ENCODE data around the gene TVP23C. TPM values are rescaled to one million over a fixed set of nuclear protein-coding genes. Genes with fewer than 3 reads are reported as not detected.
A peak's percentile ranks its signal among the peaks of the same experiment; 100 is the strongest.

The TVP23C gene
- total RNA-seq, 1 donor from 2014 or later: 22.2 TPM

- peaks cover 21% of the 10 kb centered on the region for H3K36me3 Mint-ChIP-seq (ENCODE audit: low read depth)
Measured at GRCh38 chr17:15501793-15502192, 61.5 kb downstream of the TVP23C start.

GRCh38 chr17:15501282-15501681, 62.0 kb downstream of the TVP23C start:
- H3K27me3 Mint-ChIP-seq (ENCODE audit: low read depth): no peaks in the 10 kb centered on the region
- no peaks in the 10 kb centered on the region for H3K9me3 Mint-ChIP-seq (ENCODE audit: low read depth)
- TF ChIP-seq, protein P1, sequence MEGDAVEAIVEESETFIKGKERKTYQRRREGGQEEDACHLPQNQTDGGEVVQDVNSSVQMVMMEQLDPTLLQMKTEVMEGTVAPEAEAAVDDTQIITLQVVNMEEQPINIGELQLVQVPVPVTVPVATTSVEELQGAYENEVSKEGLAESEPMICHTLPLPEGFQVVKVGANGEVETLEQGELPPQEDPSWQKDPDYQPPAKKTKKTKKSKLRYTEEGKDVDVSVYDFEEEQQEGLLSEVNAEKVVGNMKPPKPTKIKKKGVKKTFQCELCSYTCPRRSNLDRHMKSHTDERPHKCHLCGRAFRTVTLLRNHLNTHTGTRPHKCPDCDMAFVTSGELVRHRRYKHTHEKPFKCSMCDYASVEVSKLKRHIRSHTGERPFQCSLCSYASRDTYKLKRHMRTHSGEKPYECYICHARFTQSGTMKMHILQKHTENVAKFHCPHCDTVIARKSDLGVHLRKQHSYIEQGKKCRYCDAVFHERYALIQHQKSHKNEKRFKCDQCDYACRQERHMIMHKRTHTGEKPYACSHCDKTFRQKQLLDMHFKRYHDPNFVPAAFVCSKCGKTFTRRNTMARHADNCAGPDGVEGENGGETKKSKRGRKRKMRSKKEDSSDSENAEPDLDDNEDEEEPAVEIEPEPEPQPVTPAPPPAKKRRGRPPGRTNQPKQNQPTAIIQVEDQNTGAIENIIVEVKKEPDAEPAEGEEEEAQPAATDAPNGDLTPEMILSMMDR (IDR thresholded peaks at IDR 0.05): no peak
- H3K36me3 Mint-ChIP-seq (ENCODE audit: low read depth): peaks cover 17% of the 10 kb centered on the region
- no peak overlapping the region for H3K4me3 Mint-ChIP-seq (ENCODE audit: unreplicated experiment)
- no peak for DNase-seq (ENCODE audit: low spot score)
- peak overlapping the region; percentile 1 for H3K27ac Mint-ChIP-seq (ENCODE audit: unreplicated experiment)
- H3K4me1 Mint-ChIP-seq (ENCODE audit: low read depth): peaks cover 8% of the 10 kb centered on the region

More at GRCh38 chr17:15501793-15502192, 61.5 kb downstream of the TVP23C start:
- Mint-ChIP-seq H3K9me3 (ENCODE audit: low read depth) (no peaks in the 10 kb centered on the region), H3K4me1 (ENCODE audit: low read depth) (peaks cover 8% of the 10 kb centered on the region), H3K27me3 (ENCODE audit: low read depth) (no peaks in the 10 kb centered on the region), H3K27ac (ENCODE audit: unreplicated experiment) (peak overlapping the region; percentile 1), H3K4me3 (ENCODE audit: unreplicated experiment) (no peak overlapping the region)
- TF ChIP-seq, protein P1 (IDR thresholded peaks at IDR 0.05): no peak
- DNase-seq (ENCODE audit: low spot score): no peak

DNA sequence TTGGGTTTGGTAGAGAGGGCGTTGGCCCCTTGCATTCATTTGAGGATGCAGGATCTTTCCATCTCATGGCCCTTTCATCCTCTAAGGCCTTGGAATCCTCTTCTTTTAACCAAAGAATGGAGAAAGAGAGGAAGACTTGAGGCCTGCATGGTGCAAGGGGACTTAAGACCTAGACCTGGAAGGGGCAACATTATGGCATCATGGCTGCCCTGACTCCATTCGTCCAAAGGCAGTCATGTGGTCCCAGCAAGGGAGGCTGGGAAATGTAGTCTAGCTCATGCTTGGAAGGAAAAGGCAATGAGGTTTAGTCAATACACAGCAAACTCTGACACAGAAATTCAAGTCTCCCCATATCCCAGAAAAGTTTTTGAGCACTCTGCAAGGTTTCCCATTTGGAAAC, 65.2 kb downstream of the TVP23C start:
- Mint-ChIP-seq H3K27ac (ENCODE audit: unreplicated experiment) (no peak overlapping the region), H3K9me3 (ENCODE audit: low read depth) (no peaks in the 10 kb centered on the region), H3K27me3 (ENCODE audit: low read depth) (no peaks in the 10 kb centered on the region), H3K36me3 (ENCODE audit: low read depth) (peaks cover 24% of the 10 kb centered on the region), H3K4me3 (ENCODE audit: unreplicated experiment) (no peak overlapping the region), H3K4me1 (ENCODE audit: low read depth) (peaks cover 11% of the 10 kb centered on the region)
- TF ChIP-seq, protein P1 (IDR thresholded peaks at IDR 0.05): no peak
- DNase-seq (ENCODE audit: low spot score): no peak

DNA sequence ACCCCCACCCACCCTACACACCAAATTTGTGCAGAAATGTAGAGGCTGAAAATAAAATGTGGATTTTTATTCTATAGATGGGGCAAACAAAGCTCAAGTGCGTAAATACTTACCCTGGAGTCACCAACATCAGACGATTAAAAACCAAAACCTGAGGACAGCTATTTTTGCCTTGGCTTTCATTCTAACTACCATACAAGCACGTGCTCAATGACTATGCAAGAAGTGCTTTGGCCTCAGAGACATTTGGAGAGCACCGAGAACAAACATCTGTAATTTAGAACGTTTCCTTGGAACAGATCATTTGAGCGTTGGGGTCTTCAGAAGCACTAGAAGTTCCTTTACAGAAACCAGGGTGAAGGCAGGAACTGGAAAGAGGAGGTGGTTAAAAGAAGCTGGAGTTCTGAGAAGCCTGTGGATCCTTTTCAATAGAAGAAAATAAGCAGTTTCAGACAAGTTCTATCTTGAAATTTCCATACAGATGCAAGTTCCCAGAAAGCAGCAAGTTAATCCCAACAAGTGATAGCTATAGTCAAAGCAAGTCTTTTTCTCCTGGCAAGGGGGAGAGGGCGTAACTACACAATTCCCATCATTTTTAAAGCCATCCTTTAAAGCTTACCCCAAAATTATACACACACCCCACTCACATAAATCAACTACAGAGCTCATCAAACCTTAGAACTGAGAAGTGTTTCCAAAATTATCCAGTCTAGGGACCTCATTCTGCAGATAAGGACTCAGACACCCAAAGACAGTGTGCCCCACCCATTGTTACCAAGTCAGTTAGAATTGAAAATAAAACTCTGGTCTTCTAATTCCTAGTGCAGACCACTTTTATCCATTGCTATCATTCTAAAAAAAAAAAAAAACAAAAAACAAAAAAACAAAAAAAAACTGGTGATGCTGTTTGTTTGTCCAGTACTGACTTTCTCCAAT, 66.3 kb downstream of the TVP23C start:
- no peak for DNase-seq (ENCODE audit: low spot score)
- peaks cover 23% of the 10 kb centered on the region for H3K36me3 Mint-ChIP-seq (ENCODE audit: low read depth)
- peaks cover 6% of the 10 kb centered on the region for H3K4me1 Mint-ChIP-seq (ENCODE audit: low read depth)
- H3K4me3 Mint-ChIP-seq (ENCODE audit: unreplicated experiment): no peak overlapping the region
- TF ChIP-seq, protein P1 (IDR thresholded peaks at IDR 0.05): no peak
- no peaks in the 10 kb centered on the region for H3K9me3 Mint-ChIP-seq (ENCODE audit: low read depth)
- no peak overlapping the region for H3K27ac Mint-ChIP-seq (ENCODE audit: unreplicated experiment)
- no peaks in the 10 kb centered on the region for H3K27me3 Mint-ChIP-seq (ENCODE audit: low read depth)

GRCh38 chr17:15494821-15495220, 68.5 kb downstream of the TVP23C start:
- H3K36me3 Mint-ChIP-seq (ENCODE audit: low read depth): peaks cover 22% of the 10 kb centered on the region

More at GRCh38 chr17:15494821-15495220, 68.5 kb downstream of the TVP23C start:
- TF ChIP-seq, protein P1 (IDR thresholded peaks at IDR 0.05): no peak
- H3K27me3 Mint-ChIP-seq (ENCODE audit: low read depth): no peaks in the 10 kb centered on the region
- H3K9me3 Mint-ChIP-seq (ENCODE audit: low read depth): no peaks in the 10 kb centered on the region
- peaks cover 26% of the 10 kb centered on the region for H3K4me1 Mint-ChIP-seq (ENCODE audit: low read depth)
- H3K27ac Mint-ChIP-seq (ENCODE audit: unreplicated experiment): no peak overlapping the region
- no peak for DNase-seq (ENCODE audit: low spot score)
- no peak overlapping the region for H3K4me3 Mint-ChIP-seq (ENCODE audit: unreplicated experiment)
